GOT3 (cell line): Measurements from ENCODE around the gene FAM163A.
"Not testable (repeated sequence)": the region's sequence is repeated elsewhere in the genome, so short reads cannot be mapped to it uniquely, and the experiment has no call there.

Source experiments
- DNase-seq: peaks from one replicate; lab custom pipeline; 2025; ENCODE audit warnings: mixed read lengths; lab: John Stamatoyannopoulos, UW

The FAM163A gene

GRCh38 chr1:179793281-179793680 lies 50.2 kb downstream of the FAM163A start:
- DNase-seq: no peak

DNA sequence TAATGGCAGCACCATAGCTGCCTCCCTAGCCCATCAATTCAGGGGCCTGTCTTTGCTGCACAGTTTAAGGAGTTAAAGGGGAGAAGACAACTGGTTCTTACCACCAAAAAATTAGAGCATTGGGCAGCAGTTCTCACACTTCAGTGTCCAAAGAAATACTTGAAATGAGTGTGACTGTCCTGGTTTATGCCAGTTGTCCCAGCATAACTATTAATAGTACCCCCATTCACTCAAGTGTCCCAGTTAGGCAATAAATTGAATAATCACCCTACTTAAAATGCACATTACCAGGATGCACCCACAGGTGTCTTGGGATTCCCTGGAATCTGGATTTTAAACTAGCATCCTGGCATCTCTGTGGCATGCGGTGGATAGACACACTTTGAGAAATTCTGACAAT lies 51.1 kb downstream of the FAM163A start:
- no peak for DNase-seq

- DNase-seq: no peak
Measured at GRCh38 chr1:179794669-179795068, 51.6 kb downstream of the FAM163A start.

- no peak for DNase-seq
Measured at GRCh38 chr1:179798213-179798863, 55.2 kb downstream of the FAM163A start.

DNA sequence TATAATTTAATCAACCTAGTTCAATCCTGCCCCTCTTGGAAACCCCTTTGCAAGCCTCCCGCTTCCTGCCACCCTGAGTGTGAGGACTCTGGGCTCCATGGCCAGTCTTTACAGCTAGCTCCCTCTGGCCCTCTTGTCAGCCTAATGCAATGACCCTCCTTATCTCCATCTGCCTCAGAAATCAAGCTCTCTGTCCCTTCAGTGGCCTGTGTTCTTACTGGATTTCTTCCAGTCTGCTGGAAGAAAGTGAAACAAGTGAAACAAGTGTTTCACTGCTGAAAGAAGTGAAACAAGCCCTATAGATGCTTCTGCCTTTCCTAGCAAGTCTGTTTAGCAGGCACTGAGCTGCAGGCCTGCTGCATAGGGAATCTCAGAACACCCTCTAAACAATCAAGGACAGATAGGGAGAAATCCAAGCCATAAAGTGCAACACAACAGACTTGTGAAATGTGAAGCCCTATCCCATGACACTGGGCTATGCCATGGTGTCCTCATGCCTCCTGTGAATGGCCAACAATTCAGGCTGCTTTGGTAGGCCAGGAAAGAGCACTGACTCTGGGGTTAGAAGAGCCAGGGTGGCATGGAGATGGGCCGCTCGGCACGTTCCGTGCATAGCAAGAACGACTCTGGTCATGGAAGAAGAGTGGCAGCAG lies 55.9 kb downstream of the FAM163A start:
- DNase-seq: no peak

- DNase-seq: no peak
Measured at GRCh38 chr1:179800481-179800880, 57.4 kb downstream of the FAM163A start.

GRCh38 chr1:179803104-179803503 lies 60.0 kb downstream of the FAM163A start:
- DNase-seq: no peak

DNA sequence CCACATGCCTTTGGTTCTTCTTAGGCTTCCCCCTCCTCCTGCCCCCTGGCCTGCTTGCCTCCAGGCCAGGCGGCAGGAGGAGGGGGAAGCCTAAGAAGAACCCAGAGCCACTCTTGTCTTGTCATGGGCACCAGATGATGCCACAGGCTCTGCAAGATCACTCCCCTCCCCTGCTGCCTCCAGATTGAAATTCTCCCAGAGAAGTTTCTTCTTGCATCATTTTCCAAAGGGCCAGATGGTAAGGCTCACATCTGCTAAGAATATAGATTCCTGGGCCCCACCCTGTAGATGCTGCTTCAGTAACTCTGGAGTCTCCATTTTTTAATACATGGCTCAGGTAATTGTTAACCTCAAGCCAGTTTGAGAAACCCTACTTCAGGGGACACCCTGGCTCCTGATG lies 60.8 kb downstream of the FAM163A start:
- no peak for DNase-seq

DNA sequence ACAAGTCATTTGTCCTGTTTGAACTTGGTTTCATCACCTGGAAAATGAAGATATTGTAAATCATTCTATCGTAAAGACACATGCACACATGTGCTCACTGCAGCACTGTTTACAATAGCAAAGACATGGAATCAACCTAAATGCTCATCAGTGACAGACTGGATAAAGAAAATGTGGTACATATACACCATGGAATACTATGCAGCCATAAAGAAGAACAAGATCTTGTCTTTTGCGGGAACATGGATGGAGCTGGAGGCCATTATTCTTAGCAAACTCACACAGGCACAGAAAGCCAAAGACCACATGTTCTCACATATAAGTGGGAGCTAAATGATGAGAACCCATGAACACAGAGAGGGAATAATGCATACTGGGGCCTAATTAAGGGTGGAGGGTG lies 61.3 kb downstream of the FAM163A start:
- DNase-seq: not testable (repeated sequence)

DNA sequence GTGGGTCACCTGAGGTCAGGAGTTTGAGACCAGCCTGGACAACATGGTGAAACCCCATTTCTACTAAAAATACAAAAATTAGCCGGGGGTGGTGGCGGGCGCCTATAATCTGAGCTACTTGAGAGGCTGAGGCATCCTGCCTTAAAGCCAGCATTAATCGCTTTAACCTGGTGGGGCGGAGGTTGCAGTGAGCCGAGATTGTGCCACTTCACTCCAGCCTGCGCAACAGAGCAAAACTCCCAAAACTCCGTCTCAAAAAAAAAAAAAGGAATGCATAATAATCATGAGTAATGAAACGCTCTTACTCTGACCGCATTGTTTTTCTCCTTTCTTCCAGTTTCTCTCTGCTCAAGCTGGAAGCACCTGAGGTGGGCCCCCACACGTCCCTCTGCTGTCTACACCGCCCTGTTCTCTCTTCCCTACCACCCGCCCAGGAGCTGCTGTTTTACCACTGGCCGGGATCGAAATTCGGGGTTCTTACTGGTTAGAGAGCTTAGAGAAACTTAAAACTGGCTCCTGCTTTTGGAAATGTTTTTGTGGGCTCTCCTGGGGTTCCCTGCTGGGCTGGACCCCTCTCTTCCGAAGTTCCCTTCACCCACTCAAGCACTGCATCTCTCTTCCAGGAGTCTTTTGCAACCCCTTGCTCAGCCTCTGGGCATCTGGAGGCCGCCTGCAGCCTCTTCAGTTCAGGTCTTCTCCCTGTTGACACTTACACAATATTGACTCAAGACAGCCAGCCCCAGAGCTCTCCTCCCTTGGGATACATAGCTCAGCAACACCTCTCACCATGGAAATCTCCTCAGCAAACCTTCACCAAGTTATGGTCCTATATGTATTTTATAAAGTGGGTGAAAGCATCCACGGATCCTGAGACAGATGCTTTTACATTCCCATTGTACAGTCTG lies 62.5 kb downstream of the FAM163A start:
- no peak for DNase-seq

- no peak for DNase-seq
Measured at GRCh38 chr1:179806333-179806732, 63.2 kb downstream of the FAM163A start.

- DNase-seq: no peak
Measured at GRCh38 chr1:179807291-179807690, 64.2 kb downstream of the FAM163A start.

GRCh38 chr1:179807691-179808485 lies 64.8 kb downstream of the FAM163A start:
- no peak for DNase-seq

- DNase-seq: no peak
Measured at GRCh38 chr1:179808503-179808902, 65.4 kb downstream of the FAM163A start.

DNA sequence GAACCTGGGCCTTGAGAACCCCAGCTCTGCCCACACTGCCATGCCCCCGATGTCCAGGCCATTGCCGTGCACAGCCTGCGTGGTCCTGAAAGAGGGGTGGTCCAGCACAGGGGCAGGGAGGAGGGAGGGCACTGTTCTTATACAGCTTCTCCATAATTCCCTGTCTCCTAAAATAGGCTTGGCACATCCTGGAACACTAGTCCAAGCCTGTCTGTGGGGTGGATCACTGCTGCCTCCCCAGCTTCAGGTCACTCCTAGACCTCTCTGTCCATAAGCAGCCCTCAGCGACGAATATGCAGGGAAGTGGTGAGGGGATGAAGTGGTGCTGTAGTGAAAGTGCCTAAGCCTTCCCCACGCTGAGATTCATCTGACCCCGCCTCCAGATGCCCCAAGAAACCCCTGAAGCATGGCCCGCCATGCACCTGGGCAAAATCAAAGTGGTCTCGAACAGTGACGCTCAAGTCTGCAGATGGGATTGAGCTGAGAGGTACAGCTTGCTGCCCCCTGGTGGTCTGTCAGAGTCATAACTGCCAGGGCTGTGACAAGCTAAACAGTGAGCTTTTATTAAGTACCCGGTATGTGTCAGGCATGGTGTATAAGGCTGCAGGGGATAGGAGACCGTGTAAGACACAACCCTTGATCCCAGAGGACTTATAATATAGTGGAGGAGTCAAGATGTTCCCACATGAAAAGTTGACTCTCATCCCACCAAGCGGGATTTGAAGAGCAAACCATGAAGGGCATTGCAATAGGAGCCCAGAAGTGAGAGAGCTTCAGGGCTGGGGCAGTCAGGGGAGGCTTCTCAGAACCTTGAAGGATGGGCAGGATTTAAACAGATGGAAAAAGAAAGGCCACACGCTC lies 66.6 kb downstream of the FAM163A start:
- DNase-seq: no peak

DNA sequence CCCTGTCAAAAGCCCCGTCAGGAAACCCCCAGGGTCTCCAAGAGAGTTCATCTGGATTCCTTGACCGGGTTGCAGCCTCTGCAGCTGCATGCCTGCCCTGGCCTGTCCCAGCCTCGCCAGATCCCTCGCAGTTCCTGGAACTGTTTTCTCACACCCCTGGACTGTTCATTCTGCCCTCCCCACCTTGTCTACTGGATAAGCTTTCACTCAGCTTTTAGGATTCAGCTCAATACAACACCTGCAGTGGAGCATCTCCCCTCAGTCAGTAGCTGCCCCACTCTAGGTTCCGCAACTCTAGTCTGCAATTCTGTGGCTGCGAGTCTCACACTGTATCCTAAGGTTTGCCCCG lies 67.2 kb downstream of the FAM163A start:
- DNase-seq: no peak

- DNase-seq: no peak
Measured at GRCh38 chr1:179812501-179813292, 69.6 kb downstream of the FAM163A start.

DNA sequence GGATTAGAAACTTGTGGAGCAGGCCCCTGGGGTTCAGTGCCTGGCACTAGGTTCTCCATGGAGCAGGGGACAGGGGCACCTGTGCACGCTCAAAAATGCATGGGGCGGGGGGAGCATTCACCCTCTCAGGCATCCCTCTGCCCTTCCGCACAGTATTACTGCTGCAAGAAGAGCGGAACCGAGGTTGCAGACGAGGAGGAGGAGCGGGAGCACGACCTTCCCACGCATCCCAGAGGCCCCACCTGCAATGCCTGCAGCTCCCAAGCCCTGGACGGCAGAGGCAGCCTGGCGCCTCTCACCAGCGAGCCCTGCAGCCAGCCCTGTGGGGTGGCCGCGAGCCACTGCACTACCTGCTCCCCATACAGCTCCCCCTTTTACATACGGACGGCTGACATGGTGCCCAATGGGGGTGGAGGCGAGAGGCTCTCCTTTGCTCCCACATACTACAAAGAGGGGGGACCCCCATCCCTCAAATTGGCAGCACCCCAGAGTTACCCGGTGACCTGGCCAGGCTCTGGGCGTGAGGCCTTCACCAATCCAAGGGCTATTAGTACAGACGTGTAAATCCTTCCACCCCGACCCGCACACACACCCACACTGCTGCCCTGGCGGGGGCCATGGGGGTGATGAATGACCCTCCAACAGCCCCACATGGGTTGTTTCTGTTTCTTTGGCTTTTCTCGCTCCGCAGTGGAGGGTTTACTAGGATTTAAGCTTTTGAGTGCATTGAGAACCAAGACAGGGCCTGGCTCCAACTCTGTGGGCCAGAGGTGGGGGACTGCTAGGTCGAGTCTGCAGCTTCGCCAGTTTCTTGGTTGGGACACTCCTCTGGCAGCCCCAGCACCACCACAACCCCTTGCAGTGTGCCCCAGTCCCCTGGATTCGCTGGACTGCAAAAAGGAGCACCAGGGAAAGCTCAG lies 70.8 kb downstream of the FAM163A start:
- DNase-seq: no peak

DNA sequence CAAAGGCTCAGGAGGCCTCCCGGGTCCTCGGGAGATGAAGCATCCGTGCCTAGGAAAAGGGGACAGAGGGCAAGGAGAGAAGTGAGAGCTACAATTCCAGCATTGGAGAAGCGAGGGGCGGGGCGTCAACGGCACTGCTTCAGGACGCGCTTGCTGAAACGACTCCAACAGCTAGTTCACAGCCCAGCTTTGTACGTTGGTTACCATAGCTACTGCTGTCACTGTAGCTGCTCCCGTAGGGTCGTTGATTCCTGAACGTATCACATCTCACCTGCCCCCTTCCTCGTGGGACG lies 71.4 kb downstream of the FAM163A start:
- DNase-seq: no peak

DNA sequence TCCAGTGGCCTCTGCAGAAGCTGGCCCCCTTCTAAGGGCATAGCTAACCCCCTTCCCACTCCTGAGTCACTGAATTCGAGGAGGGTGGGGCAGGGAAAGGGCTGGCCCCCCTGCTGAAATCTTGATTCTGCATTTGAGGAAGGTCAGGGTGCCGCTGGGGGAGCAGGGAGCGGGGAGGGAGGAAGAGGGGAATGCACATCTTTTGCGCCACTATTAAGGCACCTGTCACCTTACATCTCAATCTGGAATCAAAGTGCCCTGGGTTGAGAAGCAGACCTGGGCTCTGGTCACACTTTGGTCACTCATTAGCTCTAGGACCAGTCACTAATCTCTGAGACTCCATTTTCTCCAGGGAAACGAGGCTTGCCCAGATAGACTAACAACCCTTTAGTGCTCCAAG lies 72.5 kb downstream of the FAM163A start:
- DNase-seq: no peak
